Body of pancreas (tissue), 4 donors: Measurements from ENCODE around the gene NPR2. TPM values are rescaled to one million over a fixed set of nuclear protein-coding genes. Genes with fewer than 3 reads are reported as not detected.

Experiments
- ATAC-seq: fragments of 150-250 bp; one replicate; pipeline ENCODE4 v1.9.1; 2016
- DNase-seq, 4 donors: peaks; one replicate each; pipeline ENCODE4 v3.0.0-alpha.2; 2019
- H3K27ac ChIP-seq, 4 donors: fragments of 200-600 bp; sonication (generic); 1 replicate in 3 of 4; 2 replicates in 1 of 4; pipeline versions ENCODE4 v1.5.1 to v1.6.1; 2016 to 2019; ENCODE audit warnings: mild to moderate bottlenecking in 1 of 4, mixed read lengths in 1 of 4, moderate library complexity in 1 of 4
- H3K27me3 ChIP-seq, 2 donors: fragments of 200-600 bp; sonication (generic); one replicate each; pipeline ENCODE4 v1.6.0; 2016; ENCODE audit warnings: mild to moderate bottlenecking in 1 of 2
- H3K36me3 ChIP-seq, 2 donors: fragments of 200-600 bp; sonication (generic); replicated peaks in 1 of 2; 2 replicates each; pipeline ENCODE4 v1.5.1; 2016; ENCODE audit warnings: low read depth in 2 of 2; ENCODE audit not compliant: insufficient read depth in 1 of 2
- H3K4me1 ChIP-seq: fragments of 200-600 bp; sonication (generic); one replicate; pipeline ENCODE4 v1.6.0; 2016
- H3K4me3 ChIP-seq, 2 donors: fragments of 200-600 bp; sonication (generic); 1 replicate in 1 of 2; 2 replicates in 1 of 2; pipeline ENCODE4 v1.5.1; 2016 to 2019
- H3K9me3 ChIP-seq, 3 donors: fragments of 200-600 bp; sonication (generic); 1 replicate in 2 of 3; 2 replicates in 1 of 3; pipeline ENCODE4 v1.5.1; 2016
- POLR2A ChIP-seq, 3 donors: fragments of 450-650 bp; IDR thresholded peaks; one replicate each; pipeline ENCODE4 v1.6.1; 2016; ENCODE audit warnings: antibody characterized with exemption in 3 of 3, mild to moderate bottlenecking in 2 of 3
- WGBS, 2 donors: methylation state at CpG; one replicate each; pipeline ENCODE4 v1.1.5; 2017; 5-methylcytosine and 5-hydroxymethylcytosine counted together
- intact Hi-C: fragments of 100-400 bp; cut with DNase I; formaldehyde crosslinking; loops from one replicate; pipeline ENCODE4 v1.15.1; 2023
- total RNA-seq, 2 donors: library from RNA; depleted of rRNA; stranded (reverse); fragments of >200 nt; gene quantifications; one replicate each; pipeline ENCODE4 v1.1.0, GENCODE V29; 2016
- TF ChIP-seq, protein P1 (sequence below), 7 experiments: fragments of 450-650 bp in 4 of 7; fragments of 200-600 bp in 3 of 7; sonication (generic) in 3 of 7; IDR thresholded peaks; one replicate each; pipeline ENCODE4 v1.5.1; 2016 to 2019; ENCODE audit warnings: antibody characterized with exemption in 7 of 7

Gene NPR2
- total RNA-seq, 2 donors from 2014 or later = 5.4 to 20.1 TPM

- peaks cover 33% of the 10 kb centered on the region for H3K4me1 ChIP-seq
- TF ChIP-seq, protein P1, sequence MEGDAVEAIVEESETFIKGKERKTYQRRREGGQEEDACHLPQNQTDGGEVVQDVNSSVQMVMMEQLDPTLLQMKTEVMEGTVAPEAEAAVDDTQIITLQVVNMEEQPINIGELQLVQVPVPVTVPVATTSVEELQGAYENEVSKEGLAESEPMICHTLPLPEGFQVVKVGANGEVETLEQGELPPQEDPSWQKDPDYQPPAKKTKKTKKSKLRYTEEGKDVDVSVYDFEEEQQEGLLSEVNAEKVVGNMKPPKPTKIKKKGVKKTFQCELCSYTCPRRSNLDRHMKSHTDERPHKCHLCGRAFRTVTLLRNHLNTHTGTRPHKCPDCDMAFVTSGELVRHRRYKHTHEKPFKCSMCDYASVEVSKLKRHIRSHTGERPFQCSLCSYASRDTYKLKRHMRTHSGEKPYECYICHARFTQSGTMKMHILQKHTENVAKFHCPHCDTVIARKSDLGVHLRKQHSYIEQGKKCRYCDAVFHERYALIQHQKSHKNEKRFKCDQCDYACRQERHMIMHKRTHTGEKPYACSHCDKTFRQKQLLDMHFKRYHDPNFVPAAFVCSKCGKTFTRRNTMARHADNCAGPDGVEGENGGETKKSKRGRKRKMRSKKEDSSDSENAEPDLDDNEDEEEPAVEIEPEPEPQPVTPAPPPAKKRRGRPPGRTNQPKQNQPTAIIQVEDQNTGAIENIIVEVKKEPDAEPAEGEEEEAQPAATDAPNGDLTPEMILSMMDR (IDR thresholded peaks at IDR 0.05) = peak in 1 of 7 experiments; percentile 2
- TF ChIP-seq POLR2A (IDR thresholded peaks at IDR 0.05) = peak in 2 of 3 donors; percentile 59 to 66
- ATAC-seq (peak; percentile 63), DNase-seq (peak; percentile 94 to 97 (median 96))
- no peaks in the 10 kb centered on the region for H3K36me3 ChIP-seq
- intact Hi-C loops = no loop called here
- peak within 1 kb of the TSS; percentile 18 to 98 (median 66) for H3K27ac ChIP-seq
- peak within 1 kb of the TSS in 1 of 2 donors; percentile 22 for H3K4me3 ChIP-seq
- H3K27me3 ChIP-seq = no peaks in the 10 kb centered on the region
- no peaks in the 10 kb centered on the region for H3K9me3 ChIP-seq
- 1 to 3% methylated on average over 9 to 28 of the region's 28 CpGs for WGBS, 2 donors
Observed at GRCh38 chr9:35812025-35812602, 20.7 kb downstream of the NPR2 start, which contains the start of gene SPAG8. SPAG8 (minus strand) TSS chr9:35812262; CDS start chr9:35812147, 115 bp downstream.

DNA sequence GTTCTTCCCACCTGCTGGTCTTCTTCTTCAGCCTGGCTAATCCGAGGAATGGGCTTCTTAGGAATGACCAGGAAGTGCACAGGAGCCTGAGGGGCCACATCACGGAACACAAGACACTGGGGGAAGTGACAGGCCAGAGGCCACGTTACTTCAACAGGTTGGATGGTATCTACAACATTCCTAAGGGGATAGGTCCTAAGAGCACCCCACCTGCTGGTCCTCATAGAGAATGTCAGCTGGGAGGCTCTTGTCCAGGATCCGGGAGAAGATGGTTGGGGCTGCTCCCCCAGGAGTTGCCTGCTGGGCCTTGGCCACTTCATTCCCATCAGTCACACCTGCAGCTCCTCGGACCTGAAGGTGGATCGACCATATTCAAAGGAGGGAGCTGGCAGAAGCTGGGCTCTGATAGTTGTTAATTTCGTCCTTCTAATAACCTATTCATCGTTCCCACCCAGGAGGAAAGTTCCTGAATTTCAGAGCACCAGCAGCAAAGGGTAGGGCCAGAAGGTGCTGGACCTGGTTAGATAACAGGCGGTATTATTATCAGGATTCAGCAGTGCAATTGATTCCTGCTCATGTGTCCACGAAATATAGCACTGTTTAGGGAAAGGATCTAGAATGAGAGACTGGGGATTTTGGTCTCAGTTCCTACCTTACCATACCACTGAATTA lies 22.2 kb downstream of the NPR2 start:
- Histone ChIP-seq H3K4me1 (peaks cover 33% of the 10 kb centered on the region), H3K27ac (peak overlapping the region; percentile 97 to 99 (median 98)), H3K36me3 (no peaks in the 10 kb centered on the region), H3K27me3 (no peaks in the 10 kb centered on the region), H3K4me3 (no peak overlapping the region), H3K9me3 (no peaks in the 10 kb centered on the region)
- peak in 1 of 4 donors; percentile 18 for DNase-seq
- TF ChIP-seq, protein P1 (IDR thresholded peaks at IDR 0.05) = peak in 2 of 7 experiments; percentile 5 to 20
- TF ChIP-seq POLR2A (IDR thresholded peaks at IDR 0.05) = no peak
- no peak for ATAC-seq
- intact Hi-C loops = no loop called here
- 52 to 62% methylated on average over 8 to 10 of the region's 10 CpGs for WGBS, 2 donors

DNA sequence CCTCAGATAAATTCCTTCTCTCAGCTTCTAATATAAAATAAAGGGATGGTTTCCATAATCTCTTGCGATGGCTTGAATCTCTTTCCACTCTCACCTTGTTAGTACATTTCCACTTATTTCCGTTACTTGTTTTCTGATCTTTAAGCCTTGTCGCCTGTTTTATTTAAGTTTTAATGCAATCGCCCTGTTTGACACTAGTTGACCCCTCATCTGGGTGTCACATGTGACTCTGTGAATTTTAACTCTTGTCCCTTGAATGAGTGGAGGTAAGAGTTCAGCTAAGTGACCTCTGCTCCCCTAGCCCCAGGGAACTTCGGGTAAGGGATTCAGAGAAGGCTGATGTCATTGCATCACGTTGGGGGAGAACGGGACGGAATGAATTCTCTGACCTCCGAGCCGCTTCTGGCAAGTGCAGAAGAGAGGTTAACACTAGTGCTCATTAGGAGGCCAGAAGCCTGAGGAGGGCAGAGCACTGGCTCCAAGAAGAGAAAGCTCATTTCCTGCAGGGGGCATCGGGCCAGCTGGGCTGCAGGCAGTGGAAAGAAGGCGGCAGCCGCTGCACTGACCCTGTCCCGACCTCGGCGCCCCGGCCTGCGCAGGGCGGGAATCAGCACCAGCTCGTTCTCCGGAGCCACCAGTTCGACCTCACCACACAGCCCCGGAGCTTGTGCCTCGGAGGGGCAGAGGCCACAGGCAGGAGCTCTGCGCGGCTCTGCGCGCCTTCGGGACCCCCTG lies 22.9 kb downstream of the NPR2 start:
- ATAC-seq = peak; percentile 28
- H3K4me3 ChIP-seq = peak overlapping the region; percentile 76 to 98
- no peaks in the 10 kb centered on the region for H3K9me3 ChIP-seq
- peak overlapping the region; percentile 97 to 99 (median 98) for H3K27ac ChIP-seq
- intact Hi-C loops = no loop called here
- no peaks in the 10 kb centered on the region for H3K36me3 ChIP-seq
- TF ChIP-seq, protein P1 (IDR thresholded peaks at IDR 0.05) = peak in 6 of 7 experiments; percentile 10 to 50 (median 26)
- no peak for TF ChIP-seq POLR2A (IDR thresholded peaks at IDR 0.05)
- H3K4me1 ChIP-seq = peaks cover 33% of the 10 kb centered on the region
- WGBS, 2 donors = 3 to 10% methylated on average over 11 to 29 of the region's 29 CpGs
- peak; percentile 68 to 81 (median 76) for DNase-seq
- H3K27me3 ChIP-seq = no peaks in the 10 kb centered on the region

GRCh38 chr9:35814841-35815543 lies 23.6 kb downstream of the NPR2 start, which contains the start of gene HINT2:
HINT2 (minus strand) TSS chr9:35815042; CDS start chr9:35814979, 63 bp downstream.
- Histone ChIP-seq H3K36me3 (no peaks in the 10 kb centered on the region), H3K4me1 (peaks cover 33% of the 10 kb centered on the region), H3K9me3 (no peaks in the 10 kb centered on the region), H3K27ac (peak within 1 kb of the TSS; percentile 97 to 99 (median 98)), H3K4me3 (peak within 1 kb of the TSS; percentile 76 to 98), H3K27me3 (no peaks in the 10 kb centered on the region)
- intact Hi-C loops = no loop called here
- DNase-seq = peak; percentile 97 to 98 (median 98)
- ATAC-seq = peak; percentile 87
- 0 to 1% methylated on average over 23 to 52 of the region's 52 CpGs for WGBS, 2 donors
- TF ChIP-seq POLR2A (IDR thresholded peaks at IDR 0.05) = peak; percentile 89 to 95 (median 94)
- TF ChIP-seq, protein P1 (IDR thresholded peaks at IDR 0.05) = peak in 2 of 7 experiments; percentile 2 to 3
